HepG2 (cell line): ENCODE data around the gene RAD21L1. TPM values are rescaled to one million over a fixed set of nuclear protein-coding genes. Genes with fewer than 3 reads are reported as not detected.

ENCODE experiments used
- GATAD1 ChIP-seq: IDR thresholded peaks from 2 replicates; pipeline ENCODE4 v1.6.1; 2016; ENCODE audit warnings: missing genetic modification reagents, missing compliant biosample characterization
- MXI1 ChIP-seq: IDR thresholded peaks from 3 replicates; pipeline ENCODE4 v1.6.1; 2012; ENCODE audit warnings: low read depth, low read length, inconsistent platforms, borderline replicate concordance
- PHB2 ChIP-seq: fragments of 450-650 bp; IDR thresholded peaks from 2 replicates; pipeline ENCODE4 v1.6.1; 2018; ENCODE audit not compliant: partially characterized antibody
- STAT5B ChIP-seq: sonication (generic); formaldehyde crosslinking; IDR thresholded peaks from 2 replicates; pipeline ENCODE4 v1.4.0; 2020; ENCODE audit warnings: missing genetic modification reagents
- THAP11 ChIP-seq: IDR thresholded peaks from 2 replicates; pipeline ENCODE4 v1.6.1; 2016; ENCODE audit warnings: missing biosample characterization, missing genetic modification reagents
- ZBTB38 ChIP-seq: sonication (generic); formaldehyde crosslinking; IDR thresholded peaks from 2 replicates; pipeline ENCODE4 v1.5.1; 2020; ENCODE audit warnings: mild to moderate bottlenecking, missing genetic modification reagents
- ZNF30 ChIP-seq: sonication (generic); formaldehyde crosslinking; IDR thresholded peaks from 2 replicates; pipeline ENCODE4 v1.5.0; 2020; ENCODE audit warnings: mild to moderate bottlenecking, missing genetic modification reagents
- ZNF468 ChIP-seq: sonication (generic); formaldehyde crosslinking; IDR thresholded peaks from 2 replicates; pipeline ENCODE4 v1.8.0; 2022; ENCODE audit warnings: mild to moderate bottlenecking, moderate library complexity, missing genetic modification reagents
- ZNF563 ChIP-seq: sonication (generic); formaldehyde crosslinking; IDR thresholded peaks from 2 replicates; pipeline ENCODE4 v1.8.0; 2022; ENCODE audit warnings: mild to moderate bottlenecking, moderate library complexity, missing genetic modification reagents
- ZNF660 ChIP-seq: sonication (generic); formaldehyde crosslinking; IDR thresholded peaks from 2 replicates; pipeline ENCODE4 v1.5.1; 2020; ENCODE audit warnings: mild to moderate bottlenecking, low read depth, missing genetic modification reagents, borderline replicate concordance
- ZNF709 ChIP-seq: sonication (generic); formaldehyde crosslinking; IDR thresholded peaks from 2 replicates; pipeline ENCODE4 v1.5.0; 2020; ENCODE audit warnings: mild to moderate bottlenecking, missing genetic modification reagents
- ZNF768 ChIP-seq: sonication (generic); formaldehyde crosslinking; IDR thresholded peaks from 2 replicates; pipeline ENCODE4 v1.4.0; 2020; ENCODE audit warnings: missing genetic modification reagents
- polyA plus RNA-seq, 8 experiments: library from polyadenylated mRNA; depleted of rRNA in 3 of 8; stranded (reverse) in 7 of 8; unstranded in 1 of 8; fragments of >200 nt; fragmentation: Illumina TruSeq in 4 of 8; extraction: Trizol in 4 of 8; gene quantifications; 2 replicates each; pipeline versions ENCODE4 v1.2.1 to v1.2.3, GENCODE V29; 2011 to 2016; ENCODE audit warnings: low read depth in 4 of 8, missing spikeins in 1 of 8, mixed read lengths in 1 of 8; ENCODE audit not compliant: insufficient read depth in 1 of 8
- total RNA-seq, 5 experiments: library from RNA; depleted of rRNA; stranded (reverse); fragments of >200 nt; fragmentation: Illumina TruSeq; extraction: Trizol; gene quantifications; 2 replicates each; pipeline ENCODE4 v1.2.3, GENCODE V29; 2016; ENCODE audit warnings: low read depth in 1 of 5
- TF ChIP-seq, protein P1 (sequence below): sonication (generic); formaldehyde crosslinking; IDR thresholded peaks from 2 replicates; pipeline ENCODE4 v1.5.0; 2020; ENCODE audit warnings: missing genetic modification reagents, mild to moderate bottlenecking, borderline replicate concordance
- TF ChIP-seq, protein P2 (sequence below): sonication (generic); formaldehyde crosslinking; IDR thresholded peaks from one replicate; pipeline ENCODE4 v1.5.1; 2020; ENCODE audit warnings: mild to moderate bottlenecking, missing genetic modification reagents; ENCODE audit errors: not compliant biosample characterization
- TF ChIP-seq, protein P3 (sequence below): sonication (generic); formaldehyde crosslinking; IDR thresholded peaks from 2 replicates; pipeline ENCODE4 v1.5.1; 2020; ENCODE audit warnings: mild to moderate bottlenecking, missing genetic modification reagents

Gene RAD21L1
- total and polyA plus RNA-seq, 2 of the 13 experiments (the other 11 are each of a cell fraction or from before 2014, with no cell fraction given), result not detected

DNA sequence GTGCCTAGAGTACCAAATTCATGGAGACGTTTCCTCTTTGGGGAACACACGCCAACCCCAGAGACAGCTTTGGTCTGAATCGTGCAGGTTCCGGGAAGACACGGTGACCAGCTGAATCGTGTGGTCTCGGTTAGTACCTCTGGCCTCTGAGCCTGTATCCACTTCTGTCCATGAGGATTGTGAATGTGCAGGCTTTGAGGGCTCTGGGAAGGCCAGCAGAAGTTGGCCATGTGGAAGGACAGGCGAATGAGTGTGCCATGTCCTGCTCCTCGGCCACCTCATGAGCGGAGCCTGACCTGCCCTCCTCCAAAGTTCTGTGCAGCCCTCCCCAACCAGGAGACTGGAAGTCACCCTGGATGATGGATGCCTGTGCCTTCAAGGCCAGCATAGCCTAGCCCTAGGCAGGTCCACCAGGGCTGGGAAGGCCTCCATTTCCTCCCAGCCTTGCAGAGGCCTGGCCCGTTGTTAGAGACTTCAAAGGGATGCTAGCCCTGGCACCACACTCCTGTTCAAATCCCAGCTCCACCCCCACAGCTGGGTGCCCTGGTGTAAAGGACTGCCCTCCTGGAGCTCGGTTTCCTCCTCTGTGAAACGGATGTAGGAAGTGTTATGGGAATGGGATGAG lies 39.4 kb upstream of the RAD21L1 start (continued):
- TF ChIP-seq, protein P1, sequence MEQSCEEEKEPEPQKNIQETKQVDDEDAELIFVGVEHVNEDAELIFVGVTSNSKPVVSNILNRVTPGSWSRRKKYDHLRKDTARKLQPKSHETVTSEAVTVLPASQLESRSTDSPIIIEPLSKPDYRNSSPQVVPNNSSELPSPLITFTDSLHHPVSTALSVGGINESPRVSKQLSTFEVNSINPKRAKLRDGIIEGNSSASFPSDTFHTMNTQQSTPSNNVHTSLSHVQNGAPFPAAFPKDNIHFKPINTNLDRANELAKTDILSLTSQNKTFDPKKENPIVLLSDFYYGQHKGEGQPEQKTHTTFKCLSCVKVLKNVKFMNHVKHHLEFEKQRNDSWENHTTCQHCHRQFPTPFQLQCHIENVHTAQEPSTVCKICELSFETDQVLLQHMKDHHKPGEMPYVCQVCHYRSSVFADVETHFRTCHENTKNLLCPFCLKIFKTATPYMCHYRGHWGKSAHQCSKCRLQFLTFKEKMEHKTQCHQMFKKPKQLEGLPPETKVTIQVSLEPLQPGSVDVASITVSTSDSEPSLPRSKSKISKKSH (CRISPR knock-in tag), result peak; percentile 79; the same call in 1 of the 2 replicates
- 0 out of 2 replicates have a peak, but pooled peaks have one; percentile 18 for TF ChIP-seq THAP11 (CRISPR knock-in tag)
- no peak for TF ChIP-seq PHB2
- 0 out of 2 replicates have a peak, but pooled peaks have one; percentile 83 for TF ChIP-seq ZNF468 (CRISPR knock-in tag)
- 0 out of 2 replicates have a peak, but pooled peaks have one; percentile 15 for TF ChIP-seq GATAD1
- no peak for TF ChIP-seq ZNF30 (CRISPR knock-in tag)
- TF ChIP-seq ZNF660, result no peak
- TF ChIP-seq, protein P2, sequence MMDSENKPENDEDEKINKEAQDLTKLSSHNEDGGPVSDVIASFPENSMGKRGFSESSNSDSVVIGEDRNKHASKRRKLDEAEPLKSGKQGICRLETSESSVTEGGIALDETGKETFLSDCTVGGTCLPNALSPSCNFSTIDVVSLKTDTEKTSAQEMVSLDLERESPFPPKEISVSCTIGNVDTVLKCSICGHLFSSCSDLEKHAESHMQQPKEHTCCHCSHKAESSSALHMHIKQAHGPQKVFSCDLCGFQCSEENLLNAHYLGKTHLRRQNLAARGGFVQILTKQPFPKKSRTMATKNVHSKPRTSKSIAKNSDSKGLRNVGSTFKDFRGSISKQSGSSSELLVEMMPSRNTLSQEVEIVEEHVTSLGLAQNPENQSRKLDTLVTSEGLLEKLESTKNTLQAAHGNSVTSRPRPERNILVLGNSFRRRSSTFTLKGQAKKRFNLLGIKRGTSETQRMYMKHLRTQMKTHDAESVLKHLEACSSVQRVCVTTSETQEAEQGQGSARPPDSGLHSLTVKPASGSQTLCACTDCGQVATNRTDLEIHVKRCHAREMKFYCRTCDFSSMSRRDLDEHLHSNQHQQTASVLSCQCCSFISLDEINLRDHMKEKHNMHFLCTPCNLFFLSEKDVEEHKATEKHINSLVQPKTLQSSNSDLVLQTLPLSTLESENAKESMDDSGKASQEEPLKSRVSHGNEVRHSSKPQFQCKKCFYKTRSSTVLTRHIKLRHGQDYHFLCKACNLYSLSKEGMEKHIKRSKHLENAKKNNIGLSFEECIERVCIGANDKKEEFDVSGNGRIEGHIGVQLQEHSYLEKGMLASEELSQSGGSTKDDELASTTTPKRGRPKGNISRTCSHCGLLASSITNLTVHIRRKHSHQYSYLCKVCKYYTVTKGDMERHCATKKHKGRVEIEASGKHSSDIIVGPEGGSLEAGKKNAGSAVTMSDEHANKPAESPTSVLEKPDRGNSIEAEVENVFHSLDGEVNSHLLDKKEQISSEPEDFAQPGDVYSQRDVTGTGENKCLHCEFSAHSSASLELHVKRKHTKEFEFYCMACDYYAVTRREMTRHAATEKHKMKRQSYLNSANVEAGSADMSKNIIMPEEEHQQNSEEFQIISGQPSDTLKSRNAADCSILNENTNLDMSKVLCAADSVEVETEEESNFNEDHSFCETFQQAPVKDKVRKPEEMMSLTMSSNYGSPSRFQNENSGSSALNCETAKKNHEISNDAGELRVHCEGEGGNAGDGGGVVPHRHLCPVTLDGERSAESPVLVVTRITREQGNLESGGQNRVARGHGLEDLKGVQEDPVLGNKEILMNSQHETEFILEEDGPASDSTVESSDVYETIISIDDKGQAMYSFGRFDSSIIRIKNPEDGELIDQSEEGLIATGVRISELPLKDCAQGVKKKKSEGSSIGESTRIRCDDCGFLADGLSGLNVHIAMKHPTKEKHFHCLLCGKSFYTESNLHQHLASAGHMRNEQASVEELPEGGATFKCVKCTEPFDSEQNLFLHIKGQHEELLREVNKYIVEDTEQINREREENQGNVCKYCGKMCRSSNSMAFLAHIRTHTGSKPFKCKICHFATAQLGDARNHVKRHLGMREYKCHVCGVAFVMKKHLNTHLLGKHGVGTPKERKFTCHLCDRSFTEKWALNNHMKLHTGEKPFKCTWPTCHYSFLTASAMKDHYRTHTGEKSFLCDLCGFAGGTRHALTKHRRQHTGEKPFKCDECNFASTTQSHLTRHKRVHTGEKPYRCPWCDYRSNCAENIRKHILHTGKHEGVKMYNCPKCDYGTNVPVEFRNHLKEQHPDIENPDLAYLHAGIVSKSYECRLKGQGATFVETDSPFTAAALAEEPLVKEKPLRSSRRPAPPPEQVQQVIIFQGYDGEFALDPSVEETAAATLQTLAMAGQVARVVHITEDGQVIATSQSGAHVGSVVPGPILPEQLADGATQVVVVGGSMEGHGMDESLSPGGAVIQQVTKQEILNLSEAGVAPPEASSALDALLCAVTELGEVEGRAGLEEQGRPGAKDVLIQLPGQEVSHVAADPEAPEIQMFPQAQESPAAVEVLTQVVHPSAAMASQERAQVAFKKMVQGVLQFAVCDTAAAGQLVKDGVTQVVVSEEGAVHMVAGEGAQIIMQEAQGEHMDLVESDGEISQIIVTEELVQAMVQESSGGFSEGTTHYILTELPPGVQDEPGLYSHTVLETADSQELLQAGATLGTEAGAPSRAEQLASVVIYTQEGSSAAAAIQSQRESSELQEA, result peak; percentile 11
- TF ChIP-seq MXI1, result 0 out of 3 replicates have a peak, but pooled peaks have one; percentile 32
- TF ChIP-seq ZNF768 (CRISPR knock-in tag), result peak; percentile 22; the same call in 1 of the 2 replicates
- no peak for TF ChIP-seq STAT5B
- TF ChIP-seq ZBTB38 (CRISPR knock-in tag), result peak; percentile 32; the same call in 1 of the 2 replicates
- TF ChIP-seq, protein P3, sequence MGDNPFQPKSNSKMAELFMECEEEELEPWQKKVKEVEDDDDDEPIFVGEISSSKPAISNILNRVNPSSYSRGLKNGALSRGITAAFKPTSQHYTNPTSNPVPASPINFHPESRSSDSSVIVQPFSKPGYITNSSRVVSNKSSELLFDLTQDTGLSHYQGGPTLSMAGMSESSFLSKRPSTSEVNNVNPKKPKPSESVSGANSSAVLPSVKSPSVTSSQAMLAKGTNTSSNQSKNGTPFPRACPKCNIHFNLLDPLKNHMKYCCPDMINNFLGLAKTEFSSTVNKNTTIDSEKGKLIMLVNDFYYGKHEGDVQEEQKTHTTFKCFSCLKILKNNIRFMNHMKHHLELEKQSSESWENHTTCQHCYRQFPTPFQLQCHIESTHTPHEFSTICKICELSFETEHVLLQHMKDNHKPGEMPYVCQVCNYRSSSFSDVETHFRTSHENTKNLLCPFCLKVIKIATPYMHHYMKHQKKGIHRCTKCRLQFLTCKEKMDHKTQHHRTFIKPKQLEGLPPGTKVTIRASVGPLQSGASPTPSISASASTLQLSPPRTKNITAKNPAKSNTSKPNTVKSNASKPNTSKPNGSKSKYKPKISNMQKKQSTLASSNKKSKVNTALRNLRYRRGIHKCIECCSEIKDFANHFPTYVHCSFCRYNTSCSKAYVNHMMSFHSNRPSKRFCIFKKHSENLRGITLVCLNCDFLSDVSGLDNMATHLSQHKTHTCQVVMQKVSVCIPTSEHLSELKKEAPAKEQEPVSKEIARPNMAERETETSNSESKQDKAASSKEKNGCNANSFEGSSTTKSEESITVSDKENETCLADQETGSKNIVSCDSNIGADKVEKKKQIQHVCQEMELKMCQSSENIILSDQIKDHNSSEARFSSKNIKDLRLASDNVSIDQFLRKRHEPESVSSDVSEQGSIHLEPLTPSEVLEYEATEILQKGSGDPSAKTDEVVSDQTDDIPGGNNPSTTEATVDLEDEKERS, result 0 out of 2 replicates have a peak, but pooled peaks have one; percentile 26
- peak; percentile 32; the same call in 1 of the 2 replicates for TF ChIP-seq ZNF563 (CRISPR knock-in tag)
- TF ChIP-seq ZNF709 (CRISPR knock-in tag), result no peak
